GM12872 (cell line): ENCODE data around the gene COPZ1.

Experiments used
- CTCF ChIP-seq: IDR thresholded peaks from 3 replicates; pipeline ENCODE4 v1.5.1; 2011; ENCODE audit warnings: low read depth, mild to moderate bottlenecking, low read length, moderate library complexity; ENCODE audit not compliant: insufficient read depth

The COPZ1 gene

GRCh38 chr12:54401119-54401518 is 76.2 kb downstream of the COPZ1 start:
- TF ChIP-seq CTCF = no peak
